Measurements from ENCODE around the gene PLEKHH3.
A peak's percentile ranks its signal among the peaks of the same experiment; 100 is the strongest.

PLEKHH3 gene

GRCh38 chr17:42680331-42680808, 3.6 kb upstream of the PLEKHH3 start:
- no peak for FAIRE-seq
- no peak for DNase-seq (ENCODE audit: insufficient read length, low spot score)
- TF ChIP-seq POLR2A (IDR thresholded peaks at IDR 0.05; ENCODE audit: low read depth, low read length) = no peak

GRCh38 chr17:42679492-42680330, 2.9 kb upstream of the PLEKHH3 start:
- DNase-seq (ENCODE audit: insufficient read length, low spot score) (peak; percentile 53), FAIRE-seq (no peak)
- peak; percentile 55; the same call in 1 of the 2 replicates for TF ChIP-seq POLR2A (IDR thresholded peaks at IDR 0.05; ENCODE audit: low read depth, low read length)

- DNase-seq (ENCODE audit: insufficient read length, low spot score) = peak; percentile 82
- no peak for TF ChIP-seq POLR2A (IDR thresholded peaks at IDR 0.05; ENCODE audit: low read depth, low read length)
- no peak for FAIRE-seq
Measured at GRCh38 chr17:42678951-42679491, 2.2 kb upstream of the PLEKHH3 start.

GRCh38 chr17:42677921-42678781, 1.4 kb upstream of the PLEKHH3 start:
- DNase-seq (ENCODE audit: insufficient read length, low spot score) (peak; percentile 98), FAIRE-seq (no peak)
- peak; percentile 45 for TF ChIP-seq POLR2A (IDR thresholded peaks at IDR 0.05; ENCODE audit: low read depth, low read length)

GRCh38 chr17:42677012-42677857, 441 bp upstream of the PLEKHH3 start:
- peak; percentile 100 for DNase-seq (ENCODE audit: insufficient read length, low spot score)
- no peak for FAIRE-seq
- no peak for TF ChIP-seq POLR2A (IDR thresholded peaks at IDR 0.05; ENCODE audit: low read depth, low read length)

GRCh38 chr17:42675965-42676423, 800 bp downstream of the PLEKHH3 start:
- no peak for FAIRE-seq
- peak; percentile 63 for DNase-seq (ENCODE audit: insufficient read length, low spot score)
- TF ChIP-seq POLR2A (IDR thresholded peaks at IDR 0.05; ENCODE audit: low read depth, low read length) = 0 out of 2 replicates have a peak, but pooled peaks have one; percentile 29

GRCh38 chr17:42675348-42675964, 1.3 kb downstream of the PLEKHH3 start:
- DNase-seq (ENCODE audit: insufficient read length, low spot score) (no peak), FAIRE-seq (no peak)
- no peak for TF ChIP-seq POLR2A (IDR thresholded peaks at IDR 0.05; ENCODE audit: low read depth, low read length)

- no peak for TF ChIP-seq POLR2A (IDR thresholded peaks at IDR 0.05; ENCODE audit: low read depth, low read length)
- no peak for FAIRE-seq
- DNase-seq (ENCODE audit: insufficient read length, low spot score) = no peak
Measured at GRCh38 chr17:42674755-42675347, 1.9 kb downstream of the PLEKHH3 start.

GRCh38 chr17:42673885-42674754, 2.7 kb downstream of the PLEKHH3 start:
- no peak for FAIRE-seq
- DNase-seq (ENCODE audit: insufficient read length, low spot score) = peak; percentile 65
- TF ChIP-seq POLR2A (IDR thresholded peaks at IDR 0.05; ENCODE audit: low read depth, low read length) = no peak

GRCh38 chr17:42673266-42673884, 3.4 kb downstream of the PLEKHH3 start:
- TF ChIP-seq POLR2A (IDR thresholded peaks at IDR 0.05; ENCODE audit: low read depth, low read length) = no peak
- FAIRE-seq (no peak), DNase-seq (ENCODE audit: insufficient read length, low spot score) (no peak)

GRCh38 chr17:42672038-42672437, 4.8 kb downstream of the PLEKHH3 start:
- DNase-seq (ENCODE audit: insufficient read length, low spot score) (no peak), FAIRE-seq (no peak)
- TF ChIP-seq POLR2A (IDR thresholded peaks at IDR 0.05; ENCODE audit: low read depth, low read length) = no peak
